HEK293 (cell line): ENCODE data around the gene FHL1.

Experiments used
- ZEB2 ChIP-seq: fragments of 450-650 bp; formaldehyde crosslinking; IDR thresholded peaks from 2 replicates; pipeline ENCODE4 v1.5.1; 2016; ENCODE audit warnings: missing biosample characterization, missing genetic modification characterization
- ZNF138 ChIP-seq: fragments of 450-650 bp; formaldehyde crosslinking; IDR thresholded peaks from 2 replicates; pipeline ENCODE4 v1.5.1; 2016; ENCODE audit warnings: missing biosample characterization, missing genetic modification characterization, borderline replicate concordance
- ZNF211 ChIP-seq: fragments of 450-650 bp; formaldehyde crosslinking; IDR thresholded peaks from 2 replicates; pipeline ENCODE4 v1.5.1; 2016; ENCODE audit warnings: low read depth, missing biosample characterization, missing genetic modification characterization
- ZNF223 ChIP-seq: fragments of 450-650 bp; formaldehyde crosslinking; IDR thresholded peaks from 2 replicates; pipeline ENCODE4 v1.5.1; 2016; ENCODE audit warnings: missing biosample characterization, missing genetic modification characterization
- ZNF639 ChIP-seq: fragments of 450-650 bp; formaldehyde crosslinking; IDR thresholded peaks from 2 replicates; pipeline ENCODE4 v1.5.1; 2016; ENCODE audit warnings: missing biosample characterization, missing genetic modification characterization
- ZNF707 ChIP-seq: fragments of 450-650 bp; formaldehyde crosslinking; IDR thresholded peaks from 2 replicates; pipeline ENCODE4 v1.5.1; 2016; ENCODE audit warnings: missing biosample characterization, missing genetic modification characterization
- TF ChIP-seq, protein P1 (sequence below): fragments of 450-650 bp; formaldehyde crosslinking; IDR thresholded peaks from 2 replicates; pipeline ENCODE4 v1.5.1; 2016; ENCODE audit warnings: missing biosample characterization, missing genetic modification characterization

GRCh38 chrX:136221851-136222513 lies 74.6 kb downstream of the FHL1 start:
- TF ChIP-seq ZNF707 (tag by site-specific recombination) (no peak), ZNF639 (tag by site-specific recombination) (no peak), ZEB2 (no peak), ZNF138 (no peak), ZNF223 (tag by site-specific recombination) (no peak), ZNF211 (tag by site-specific recombination) (no peak)
- TF ChIP-seq, protein P1, sequence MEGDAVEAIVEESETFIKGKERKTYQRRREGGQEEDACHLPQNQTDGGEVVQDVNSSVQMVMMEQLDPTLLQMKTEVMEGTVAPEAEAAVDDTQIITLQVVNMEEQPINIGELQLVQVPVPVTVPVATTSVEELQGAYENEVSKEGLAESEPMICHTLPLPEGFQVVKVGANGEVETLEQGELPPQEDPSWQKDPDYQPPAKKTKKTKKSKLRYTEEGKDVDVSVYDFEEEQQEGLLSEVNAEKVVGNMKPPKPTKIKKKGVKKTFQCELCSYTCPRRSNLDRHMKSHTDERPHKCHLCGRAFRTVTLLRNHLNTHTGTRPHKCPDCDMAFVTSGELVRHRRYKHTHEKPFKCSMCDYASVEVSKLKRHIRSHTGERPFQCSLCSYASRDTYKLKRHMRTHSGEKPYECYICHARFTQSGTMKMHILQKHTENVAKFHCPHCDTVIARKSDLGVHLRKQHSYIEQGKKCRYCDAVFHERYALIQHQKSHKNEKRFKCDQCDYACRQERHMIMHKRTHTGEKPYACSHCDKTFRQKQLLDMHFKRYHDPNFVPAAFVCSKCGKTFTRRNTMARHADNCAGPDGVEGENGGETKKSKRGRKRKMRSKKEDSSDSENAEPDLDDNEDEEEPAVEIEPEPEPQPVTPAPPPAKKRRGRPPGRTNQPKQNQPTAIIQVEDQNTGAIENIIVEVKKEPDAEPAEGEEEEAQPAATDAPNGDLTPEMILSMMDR (tag by site-specific recombination), result no peak
